ENCODE measurements around the gene DNAJC11.

DNAJC11 gene

DNA sequence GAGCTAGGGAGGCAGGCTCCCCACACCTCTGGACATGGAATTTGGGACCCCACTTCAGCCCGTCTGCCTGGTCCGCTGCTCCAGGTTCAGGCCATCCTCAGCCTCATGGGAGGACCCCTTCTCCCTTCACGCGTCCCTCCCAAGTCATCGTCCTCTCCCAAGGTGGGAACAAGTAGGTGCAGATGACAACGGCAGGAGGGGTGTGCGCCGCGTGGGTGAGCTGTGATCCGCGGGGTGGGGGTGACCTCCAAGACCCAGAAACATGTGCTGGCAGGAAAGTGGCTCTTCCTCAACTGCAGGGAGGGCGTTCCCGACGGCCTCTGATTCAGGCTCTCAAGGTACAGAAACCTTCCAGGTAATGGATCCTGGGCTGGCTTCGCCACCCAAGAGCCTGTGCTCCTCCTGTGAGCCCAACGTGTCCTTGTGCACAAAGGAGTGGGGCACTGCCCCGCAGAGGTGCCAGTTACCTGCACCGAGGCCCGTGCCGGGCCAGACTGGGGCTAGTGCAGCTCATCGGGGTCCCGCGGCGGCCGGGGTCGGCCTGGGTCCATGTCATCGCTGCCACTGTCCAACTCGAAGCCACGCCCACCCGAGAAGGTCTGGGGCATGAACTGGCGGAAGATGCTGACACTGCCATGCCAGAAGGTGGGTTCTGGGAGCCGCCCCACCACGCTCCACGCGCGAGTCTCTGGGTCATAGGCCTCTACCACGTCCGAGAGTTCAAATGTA is 108.6 kb downstream of the DNAJC11 start:
- no peak for DNase-seq (ENCODE audit: low read depth)
- H3K4me3 ChIP-seq (ENCODE audit: low read depth, low read length), result no peak overlapping the region
- TF ChIP-seq, protein P1, sequence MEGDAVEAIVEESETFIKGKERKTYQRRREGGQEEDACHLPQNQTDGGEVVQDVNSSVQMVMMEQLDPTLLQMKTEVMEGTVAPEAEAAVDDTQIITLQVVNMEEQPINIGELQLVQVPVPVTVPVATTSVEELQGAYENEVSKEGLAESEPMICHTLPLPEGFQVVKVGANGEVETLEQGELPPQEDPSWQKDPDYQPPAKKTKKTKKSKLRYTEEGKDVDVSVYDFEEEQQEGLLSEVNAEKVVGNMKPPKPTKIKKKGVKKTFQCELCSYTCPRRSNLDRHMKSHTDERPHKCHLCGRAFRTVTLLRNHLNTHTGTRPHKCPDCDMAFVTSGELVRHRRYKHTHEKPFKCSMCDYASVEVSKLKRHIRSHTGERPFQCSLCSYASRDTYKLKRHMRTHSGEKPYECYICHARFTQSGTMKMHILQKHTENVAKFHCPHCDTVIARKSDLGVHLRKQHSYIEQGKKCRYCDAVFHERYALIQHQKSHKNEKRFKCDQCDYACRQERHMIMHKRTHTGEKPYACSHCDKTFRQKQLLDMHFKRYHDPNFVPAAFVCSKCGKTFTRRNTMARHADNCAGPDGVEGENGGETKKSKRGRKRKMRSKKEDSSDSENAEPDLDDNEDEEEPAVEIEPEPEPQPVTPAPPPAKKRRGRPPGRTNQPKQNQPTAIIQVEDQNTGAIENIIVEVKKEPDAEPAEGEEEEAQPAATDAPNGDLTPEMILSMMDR (IDR thresholded peaks at IDR 0.05; ENCODE audit: insufficient read depth, low read depth, low read length, missing control alignments), result no peak

DNA sequence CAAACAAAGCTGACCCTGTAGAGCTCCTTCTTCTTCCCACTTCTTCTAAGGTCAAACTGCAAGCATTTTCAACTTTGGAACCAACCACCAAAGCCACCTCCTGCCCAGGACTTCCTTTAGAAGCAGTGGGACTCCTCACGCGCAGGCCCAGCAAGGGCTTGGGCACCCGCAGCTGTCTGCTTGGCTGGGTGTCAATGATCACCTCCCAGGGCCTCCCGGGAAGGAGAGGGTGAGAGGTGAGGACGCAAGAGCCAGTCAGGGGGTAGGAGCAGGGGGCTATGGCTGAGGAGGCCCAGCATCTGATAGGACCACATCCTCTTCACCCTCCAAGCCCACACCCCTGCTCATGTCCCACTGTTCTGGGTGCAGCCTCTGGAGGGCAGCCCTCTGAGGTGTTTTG is 109.2 kb downstream of the DNAJC11 start:
- no peak for DNase-seq (ENCODE audit: low read depth)
- no peak overlapping the region for H3K4me3 ChIP-seq (ENCODE audit: low read depth, low read length)
- TF ChIP-seq, protein P1 (IDR thresholded peaks at IDR 0.05; ENCODE audit: insufficient read depth, low read depth, low read length, missing control alignments), result no peak

DNA sequence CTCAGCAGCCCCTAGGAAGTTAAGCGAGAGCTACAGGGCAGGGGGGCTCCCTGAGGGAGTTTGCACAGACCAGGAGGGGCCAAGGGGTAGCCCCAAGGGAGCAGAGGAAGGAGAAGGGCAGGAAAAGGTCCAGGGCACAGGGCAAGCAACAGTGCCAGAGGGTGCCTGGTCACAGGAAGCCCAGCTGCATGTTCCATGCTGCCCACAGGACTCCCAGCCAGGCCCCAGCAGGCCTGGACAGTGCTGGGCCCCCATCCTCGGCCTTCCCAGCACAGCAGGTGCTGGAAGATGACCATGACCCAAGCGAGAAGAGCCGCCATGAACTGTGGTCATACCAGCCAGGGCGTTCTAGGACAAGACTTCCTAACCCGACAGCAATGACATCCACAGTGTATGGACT is 110.0 kb downstream of the DNAJC11 start:
- TF ChIP-seq, protein P1 (IDR thresholded peaks at IDR 0.05; ENCODE audit: insufficient read depth, low read depth, low read length, missing control alignments), result no peak
- no peak for DNase-seq (ENCODE audit: low read depth)
- no peak overlapping the region for H3K4me3 ChIP-seq (ENCODE audit: low read depth, low read length)

DNA sequence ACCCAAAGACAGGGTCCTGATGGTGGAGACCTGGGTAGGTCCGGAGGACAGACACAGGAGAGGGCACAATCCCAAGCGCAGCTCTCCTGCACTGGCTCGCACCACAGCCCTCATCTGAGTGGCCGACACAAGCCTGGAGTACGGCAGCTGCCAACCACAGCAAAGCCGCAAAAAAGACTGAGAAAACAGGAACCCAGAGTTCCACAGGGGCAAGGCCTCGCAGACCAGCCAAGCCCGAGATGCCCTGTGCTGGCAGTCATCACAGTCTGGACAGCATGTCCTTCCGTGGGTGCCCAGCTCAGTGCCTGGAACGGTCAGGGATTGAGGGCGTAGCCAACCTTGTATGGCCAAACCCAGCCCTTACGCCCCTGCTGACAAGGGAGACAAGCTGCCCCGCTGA is 110.4 kb downstream of the DNAJC11 start:
- TF ChIP-seq, protein P1 (IDR thresholded peaks at IDR 0.05; ENCODE audit: insufficient read depth, low read depth, low read length, missing control alignments), result no peak
- no peak overlapping the region for H3K4me3 ChIP-seq (ENCODE audit: low read depth, low read length)
- no peak for DNase-seq (ENCODE audit: low read depth)

DNA sequence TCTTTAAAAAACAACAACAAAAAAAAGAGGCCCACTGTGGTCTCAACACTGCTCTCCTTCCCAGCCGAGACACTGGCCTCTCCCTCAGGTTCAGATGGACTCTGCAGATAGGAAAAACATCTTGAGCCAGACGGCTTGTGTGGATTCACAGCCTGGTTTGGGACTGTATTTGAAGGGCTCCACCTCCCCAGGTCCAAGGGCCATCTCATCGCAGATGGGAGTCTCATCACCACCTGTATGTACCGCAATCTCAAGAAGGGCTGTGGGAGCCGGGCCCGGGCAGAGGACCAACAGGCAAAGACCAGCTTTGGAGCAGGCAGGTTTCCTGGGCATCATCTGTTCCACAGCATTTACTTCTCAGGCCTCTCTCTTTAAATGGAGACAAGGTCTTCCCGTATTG is 111.6 kb downstream of the DNAJC11 start:
- no peak overlapping the region for H3K4me3 ChIP-seq (ENCODE audit: low read depth, low read length)
- TF ChIP-seq, protein P1 (IDR thresholded peaks at IDR 0.05; ENCODE audit: insufficient read depth, low read depth, low read length, missing control alignments), result no peak
- no peak for DNase-seq (ENCODE audit: low read depth)

DNA sequence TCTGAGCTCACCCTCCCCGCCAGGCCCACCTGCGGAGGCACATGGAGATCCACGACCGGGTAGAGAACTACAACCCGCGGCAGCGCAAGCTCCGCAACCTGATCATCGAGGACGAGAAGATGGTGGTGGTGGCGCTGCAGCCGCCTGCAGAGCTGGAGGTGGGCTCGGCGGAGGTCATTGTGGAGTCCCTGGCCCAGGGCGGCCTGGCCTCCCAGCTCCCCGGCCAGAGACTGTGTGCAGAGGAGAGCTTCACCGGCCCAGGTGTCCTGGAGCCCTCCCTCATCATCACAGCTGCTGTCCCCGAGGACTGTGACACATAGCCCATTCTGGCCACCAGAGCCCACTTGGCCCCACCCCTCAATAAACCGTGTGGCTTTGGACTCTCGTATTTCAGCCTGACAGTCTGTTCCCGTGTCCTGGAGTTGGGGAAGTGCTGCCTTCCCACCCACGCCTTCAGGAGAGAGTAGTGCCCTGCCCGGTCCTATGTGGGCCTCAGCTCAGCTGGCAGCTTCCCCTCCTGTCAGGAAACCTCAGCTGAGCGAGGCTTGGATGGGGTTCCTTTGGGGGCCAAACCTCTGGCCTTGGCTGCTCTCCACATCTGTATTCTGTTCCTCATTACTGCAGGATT is 112.6 kb downstream of the DNAJC11 start:
- DNase-seq (ENCODE audit: low read depth), result no peak
- H3K4me3 ChIP-seq (ENCODE audit: low read depth, low read length), result no peak overlapping the region
- TF ChIP-seq, protein P1 (IDR thresholded peaks at IDR 0.05; ENCODE audit: insufficient read depth, low read depth, low read length, missing control alignments), result no peak

Data from GM12865 (cell line).